SK-N-SH treated with all-trans-retinoic acid at 6 μM for 48 hours (cell line): ENCODE data around the gene SLC34A3.

Source experiments
- ATAC-seq: fragments of 200-7000 bp; cut with Tn5 transposase; 3 replicates; pipeline ENCODE4 v1.9.1; 2020; ENCODE audit warnings: mild to moderate bottlenecking, moderate library complexity
- ARNTL ChIP-seq: fragments of 450-650 bp; formaldehyde crosslinking; IDR thresholded peaks from 2 replicates; pipeline ENCODE4 v1.5.0; 2020; ENCODE audit warnings: low read depth, mild to moderate bottlenecking, moderate library complexity, borderline replicate concordance
- BACH2 ChIP-seq: fragments of 250-450 bp; sonication (Bioruptor Pico); IDR thresholded peaks from 2 replicates; pipeline ENCODE4 v1.9.0; 2021; ENCODE audit warnings: mild to moderate bottlenecking, borderline replicate concordance
- ESRRG ChIP-seq: fragments of 250-450 bp; sonication (Bioruptor Pico); IDR thresholded peaks from 2 replicates; pipeline ENCODE4 v1.6.1; 2021; ENCODE audit warnings: mild to moderate bottlenecking
- GLIS3 ChIP-seq: fragments of 250-450 bp; sonication (Bioruptor Pico); IDR thresholded peaks from 2 replicates; pipeline ENCODE4 v1.5.0; 2020; ENCODE audit warnings: mild to moderate bottlenecking, moderate library complexity
- ISL1 ChIP-seq: fragments of 250-450 bp; sonication (Bioruptor Pico); IDR thresholded peaks from 2 replicates; pipeline ENCODE4 v2.1.2; 2022; ENCODE audit warnings: mild to moderate bottlenecking, moderate library complexity
- OSR1 ChIP-seq: fragments of 250-450 bp; sonication (Bioruptor Pico); IDR thresholded peaks from 2 replicates; pipeline ENCODE4 v1.8.0; 2022; ENCODE audit warnings: moderate library complexity, mild to moderate bottlenecking, inconsistent platforms
- POU6F1 ChIP-seq: fragments of 250-450 bp; sonication (Bioruptor Pico); IDR thresholded peaks from 2 replicates; pipeline ENCODE4 v1.8.0; 2021; ENCODE audit warnings: low read depth, mild to moderate bottlenecking, moderate library complexity, borderline replicate concordance
- PPARA ChIP-seq: fragments of 250-450 bp; sonication (Bioruptor Pico); IDR thresholded peaks from 2 replicates; pipeline ENCODE4 v1.5.0; 2020; ENCODE audit warnings: mild to moderate bottlenecking, borderline replicate concordance
- RARB ChIP-seq: fragments of 250-450 bp; sonication (Bioruptor Pico); IDR thresholded peaks from 2 replicates; pipeline ENCODE4 v1.8.0; 2021; ENCODE audit warnings: mild to moderate bottlenecking, moderate library complexity
- SNAI2 ChIP-seq: fragments of 250-450 bp; sonication (Bioruptor Pico); IDR thresholded peaks from 2 replicates; pipeline ENCODE4 v1.5.0; 2020; ENCODE audit warnings: mild to moderate bottlenecking, moderate library complexity
- TCF4 ChIP-seq: fragments of 250-450 bp; sonication (Bioruptor Pico); IDR thresholded peaks from 2 replicates; pipeline ENCODE4 v1.8.0; 2021; ENCODE audit warnings: mild to moderate bottlenecking, moderate library complexity, borderline replicate concordance
- ZFP3 ChIP-seq: fragments of 250-450 bp; sonication (Bioruptor Pico); IDR thresholded peaks from 2 replicates; pipeline ENCODE4 v1.5.0; 2020; ENCODE audit warnings: mild to moderate bottlenecking, moderate library complexity
- ZFP30 ChIP-seq: fragments of 450-650 bp; formaldehyde crosslinking; IDR thresholded peaks from 2 replicates; pipeline ENCODE4 v1.5.0; 2022; ENCODE audit warnings: mild to moderate bottlenecking, moderate library complexity
- ZNF565 ChIP-seq: fragments of 450-650 bp; formaldehyde crosslinking; conservative IDR thresholded peaks from 2 replicates; pipeline ENCODE4 v1.5.0; 2020; ENCODE audit warnings: low read depth, mild to moderate bottlenecking, moderate library complexity
- ZNF70 ChIP-seq: fragments of 450-650 bp; formaldehyde crosslinking; IDR thresholded peaks from 2 replicates; pipeline ENCODE4 v1.5.0; 2020; ENCODE audit warnings: mild to moderate bottlenecking, moderate library complexity
- ZNF8 ChIP-seq: fragments of 450-650 bp; formaldehyde crosslinking; IDR thresholded peaks from 2 replicates; pipeline ENCODE4 v1.5.0; 2020; ENCODE audit warnings: mild to moderate bottlenecking, moderate library complexity
- TF ChIP-seq, protein P1 (sequence below): fragments of 250-450 bp; sonication (Bioruptor Pico); IDR thresholded peaks from 2 replicates; pipeline ENCODE4 v1.5.1; 2020; ENCODE audit warnings: low read depth, mild to moderate bottlenecking, moderate library complexity
- TF ChIP-seq, protein P2 (sequence below): fragments of 250-450 bp; sonication (Bioruptor Pico); IDR thresholded peaks from 2 replicates; pipeline ENCODE4 v1.8.0; 2020; ENCODE audit warnings: mild to moderate bottlenecking, moderate library complexity, borderline replicate concordance

The SLC34A3 gene

GRCh38 chr9:137275588-137276472 is 45.1 kb downstream of the SLC34A3 start:
- TF ChIP-seq ARNTL (CRISPR knock-in tag) (no peak), ZFP30 (CRISPR knock-in tag) (no peak), ISL1 (CRISPR knock-in tag) (no peak), TCF4 (CRISPR knock-in tag) (no peak), POU6F1 (no peak), ESRRG (no peak), RARB (CRISPR knock-in tag) (no peak)
- TF ChIP-seq, protein P1, sequence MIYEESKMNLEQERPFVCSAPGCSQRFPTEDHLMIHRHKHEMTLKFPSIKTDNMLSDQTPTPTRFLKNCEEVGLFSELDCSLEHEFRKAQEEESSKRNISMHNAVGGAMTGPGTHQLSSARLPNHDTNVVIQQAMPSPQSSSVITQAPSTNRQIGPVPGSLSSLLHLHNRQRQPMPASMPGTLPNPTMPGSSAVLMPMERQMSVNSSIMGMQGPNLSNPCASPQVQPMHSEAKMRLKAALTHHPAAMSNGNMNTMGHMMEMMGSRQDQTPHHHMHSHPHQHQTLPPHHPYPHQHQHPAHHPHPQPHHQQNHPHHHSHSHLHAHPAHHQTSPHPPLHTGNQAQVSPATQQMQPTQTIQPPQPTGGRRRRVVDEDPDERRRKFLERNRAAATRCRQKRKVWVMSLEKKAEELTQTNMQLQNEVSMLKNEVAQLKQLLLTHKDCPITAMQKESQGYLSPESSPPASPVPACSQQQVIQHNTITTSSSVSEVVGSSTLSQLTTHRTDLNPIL (CRISPR knock-in tag) = no peak
- TF ChIP-seq, protein P2, sequence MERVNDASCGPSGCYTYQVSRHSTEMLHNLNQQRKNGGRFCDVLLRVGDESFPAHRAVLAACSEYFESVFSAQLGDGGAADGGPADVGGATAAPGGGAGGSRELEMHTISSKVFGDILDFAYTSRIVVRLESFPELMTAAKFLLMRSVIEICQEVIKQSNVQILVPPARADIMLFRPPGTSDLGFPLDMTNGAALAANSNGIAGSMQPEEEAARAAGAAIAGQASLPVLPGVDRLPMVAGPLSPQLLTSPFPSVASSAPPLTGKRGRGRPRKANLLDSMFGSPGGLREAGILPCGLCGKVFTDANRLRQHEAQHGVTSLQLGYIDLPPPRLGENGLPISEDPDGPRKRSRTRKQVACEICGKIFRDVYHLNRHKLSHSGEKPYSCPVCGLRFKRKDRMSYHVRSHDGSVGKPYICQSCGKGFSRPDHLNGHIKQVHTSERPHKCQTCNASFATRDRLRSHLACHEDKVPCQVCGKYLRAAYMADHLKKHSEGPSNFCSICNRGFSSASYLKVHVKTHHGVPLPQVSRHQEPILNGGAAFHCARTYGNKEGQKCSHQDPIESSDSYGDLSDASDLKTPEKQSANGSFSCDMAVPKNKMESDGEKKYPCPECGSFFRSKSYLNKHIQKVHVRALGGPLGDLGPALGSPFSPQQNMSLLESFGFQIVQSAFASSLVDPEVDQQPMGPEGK = no peak
- no peak for ATAC-seq

- peak; percentile 6; the same call in 2 of the 3 replicates for ATAC-seq
- no peak for TF ChIP-seq RARB (CRISPR knock-in tag)
- no peak for TF ChIP-seq ZNF565
- TF ChIP-seq, protein P2 = no peak
- no peak for TF ChIP-seq ESRRG
- no peak for TF ChIP-seq SNAI2 (CRISPR knock-in tag)
- TF ChIP-seq ZFP30 (CRISPR knock-in tag) = no peak
- no peak for TF ChIP-seq ARNTL (CRISPR knock-in tag)
- no peak for TF ChIP-seq TCF4 (CRISPR knock-in tag)
- no peak for TF ChIP-seq ZNF8 (CRISPR knock-in tag)
- no peak for TF ChIP-seq ZNF70 (CRISPR knock-in tag)
- no peak for TF ChIP-seq GLIS3
- no peak for TF ChIP-seq BACH2
- TF ChIP-seq, protein P1 (CRISPR knock-in tag) = no peak
- TF ChIP-seq ZFP3 (CRISPR knock-in tag) = no peak
- no peak for TF ChIP-seq ISL1 (CRISPR knock-in tag)
- no peak for TF ChIP-seq OSR1 (CRISPR knock-in tag)
- TF ChIP-seq PPARA (CRISPR knock-in tag) = no peak
Measured at GRCh38 chr9:137276473-137277328, 46.0 kb downstream of the SLC34A3 start.

DNA sequence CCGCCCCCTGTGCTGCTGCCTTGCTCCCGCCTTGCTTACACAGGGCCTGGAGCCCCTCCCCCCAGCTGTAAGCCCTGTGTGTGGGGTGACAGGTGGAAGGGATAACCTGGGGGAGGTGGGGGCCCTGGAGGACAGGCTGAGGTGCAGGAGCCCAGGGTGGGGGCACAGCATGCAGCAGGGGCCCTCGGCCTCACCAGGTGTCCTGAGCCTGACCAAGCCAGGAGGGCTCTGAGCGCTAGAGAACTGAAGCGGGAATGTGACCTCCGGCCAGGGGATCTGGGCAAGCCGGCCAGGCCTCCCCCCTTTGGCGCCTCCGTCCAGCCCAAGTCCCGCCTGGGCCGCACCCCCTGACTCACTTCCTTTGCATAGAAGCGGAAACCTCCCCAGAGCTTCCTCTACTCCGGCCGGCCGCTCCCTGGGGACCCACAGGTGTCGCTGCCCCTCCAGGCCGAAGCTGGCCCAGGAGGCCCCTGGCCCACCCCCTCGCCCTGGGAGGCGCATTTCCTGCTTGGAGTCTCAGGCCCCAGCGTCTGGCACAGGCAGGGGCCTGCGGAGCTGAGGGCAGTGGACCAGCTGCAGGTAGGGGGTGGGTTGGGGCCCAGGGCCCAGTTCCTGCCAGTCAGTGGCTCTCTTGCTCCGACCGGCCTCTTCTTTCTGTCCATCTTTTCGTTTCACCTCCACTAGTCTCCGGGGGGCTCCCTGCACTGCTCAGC is 46.8 kb downstream of the SLC34A3 start, which contains the start of gene TOR4A:
TSS of gene TOR4A (plus strand) at position 398 of the 713 bp plus-strand sequence. CDS start 964 bp downstream, outside the sequence.
- no peak for TF ChIP-seq OSR1 (CRISPR knock-in tag)
- TF ChIP-seq ARNTL (CRISPR knock-in tag) = no peak
- TF ChIP-seq ISL1 (CRISPR knock-in tag) = no peak
- TF ChIP-seq ESRRG = no peak
- no peak for TF ChIP-seq TCF4 (CRISPR knock-in tag)
- TF ChIP-seq POU6F1 = no peak
- peak; percentile 45 for ATAC-seq
